Natural killer cell (primary cell): ENCODE data around the gene KYNU. TPM values are rescaled to one million over a fixed set of nuclear protein-coding genes. Genes with fewer than 3 reads are reported as not detected.

Experiments
- ATAC-seq, 3 donors: fragments of 150-1000 bp in 2 of 3; fragments of 200-7000 bp in 1 of 3; cut with Tn5 transposase; 1 replicate in 1 of 3; 2 replicates in 2 of 3; pipeline ENCODE4 v1.10.0; 2021; ENCODE audit warnings: mild to moderate bottlenecking in 2 of 3, moderate library complexity in 2 of 3
- DNase-seq, 2 donors: peaks; one replicate each; pipeline versions ENCODE4 v3.0.0 to v3.0.0-alpha.2; 2013 to 2021; ENCODE audit warnings: mixed read lengths in 1 of 2
- H3K27ac ChIP-seq: one replicate; pipeline ENCODE4 v1.5.1; 2013; ENCODE audit warnings: mild to moderate bottlenecking, low read length
- H3K27me3 ChIP-seq: one replicate; pipeline ENCODE4 v1.6.1; 2013; ENCODE audit warnings: low read length; ENCODE audit not compliant: control insufficient read depth, insufficient read depth
- H3K36me3 ChIP-seq: one replicate; pipeline ENCODE4 v1.6.1; 2013; ENCODE audit warnings: low read length; ENCODE audit not compliant: control insufficient read depth, insufficient read depth
- H3K4me1 ChIP-seq: one replicate; pipeline ENCODE4 v1.6.1; 2013; ENCODE audit warnings: low read length; ENCODE audit not compliant: control insufficient read depth, insufficient read depth
- H3K4me3 ChIP-seq: one replicate; pipeline ENCODE4 v1.5.1; 2013; ENCODE audit warnings: low read length
- H3K9me3 ChIP-seq: one replicate; pipeline ENCODE4 v1.6.1; 2013; ENCODE audit warnings: low read length; ENCODE audit not compliant: control insufficient read depth, insufficient read depth
- H3K27ac Mint-ChIP-seq, 2 donors: one replicate each; pipeline ENCODE4 v1.8.0; 2022; ENCODE audit warnings: mild to moderate bottlenecking in 2 of 2, mixed read lengths in 2 of 2, moderate library complexity in 1 of 2
- H3K27me3 Mint-ChIP-seq, 2 donors: one replicate each; pipeline ENCODE4 v1.8.0; 2022; ENCODE audit warnings: low read depth in 2 of 2, mixed read lengths in 2 of 2
- H3K36me3 Mint-ChIP-seq: one replicate; pipeline ENCODE4 v1.8.0; 2022; ENCODE audit warnings: mixed read lengths
- H3K4me1 Mint-ChIP-seq, 2 donors: one replicate each; pipeline ENCODE4 v1.8.0; 2022; ENCODE audit warnings: mixed read lengths in 2 of 2
- H3K4me3 Mint-ChIP-seq: one replicate; pipeline ENCODE4 v1.8.0; 2022; ENCODE audit warnings: mild to moderate bottlenecking, moderate library complexity, mixed read lengths
- H3K9me3 Mint-ChIP-seq, 2 donors: one replicate each; pipeline ENCODE4 v1.8.0; 2022; ENCODE audit warnings: mixed read lengths in 2 of 2
- WGBS: methylation state at CpG from one replicate; pipeline ENCODE4 v1.1.7; 2013; ENCODE audit warnings: missing lambda C conversion rate; ENCODE audit not compliant: insufficient coverage; 5-methylcytosine and 5-hydroxymethylcytosine counted together
- intact Hi-C: fragments of 100-400 bp; cut with micrococcal nuclease; formaldehyde crosslinking; loops from one replicate; pipeline ENCODE4 v1.14.2; 2022
- total RNA-seq, 4 donors: library from RNA; stranded (reverse); fragments of 120-200 nt in 1 of 4; gene quantifications; one replicate each; pipeline versions ENCODE4 v1.2.3 to v1.2.4, GENCODE V29; 2013 to 2022
- TF ChIP-seq, protein P1 (sequence below): fragments of 200-600 bp; IDR thresholded peaks from one replicate; pipeline ENCODE4 v1.8.0; 2022; ENCODE audit warnings: antibody characterized with exemption

The KYNU gene
- total RNA-seq, 3 donors from 2014 or later (not counting 1 experiment from before 2014, with no cell fraction given): 0.82 to 3.6 (median 3.3) TPM

GRCh38 chr2:142973160-142973821, 95.8 kb downstream of the KYNU start:
- Mint-ChIP-seq H3K4me1 (no peaks in the 10 kb centered on the region), H3K27me3 (no peaks in the 10 kb centered on the region), H3K9me3 (no peaks in the 10 kb centered on the region), H3K27ac (no peak overlapping the region), H3K4me3 (no peak overlapping the region), H3K36me3 (no peaks in the 10 kb centered on the region)
- Histone ChIP-seq H3K4me1 (no peaks in the 10 kb centered on the region), H3K27ac (no peak overlapping the region), H3K9me3 (no peaks in the 10 kb centered on the region), H3K4me3 (no peak overlapping the region), H3K27me3 (no peaks in the 10 kb centered on the region), H3K36me3 (no peaks in the 10 kb centered on the region)
- intact Hi-C loops: no loop called here
- no peak for ATAC-seq
- 93% methylated on average over 3 of the region's 4 CpGs for WGBS
- DNase-seq: no peak
- TF ChIP-seq, protein P1, sequence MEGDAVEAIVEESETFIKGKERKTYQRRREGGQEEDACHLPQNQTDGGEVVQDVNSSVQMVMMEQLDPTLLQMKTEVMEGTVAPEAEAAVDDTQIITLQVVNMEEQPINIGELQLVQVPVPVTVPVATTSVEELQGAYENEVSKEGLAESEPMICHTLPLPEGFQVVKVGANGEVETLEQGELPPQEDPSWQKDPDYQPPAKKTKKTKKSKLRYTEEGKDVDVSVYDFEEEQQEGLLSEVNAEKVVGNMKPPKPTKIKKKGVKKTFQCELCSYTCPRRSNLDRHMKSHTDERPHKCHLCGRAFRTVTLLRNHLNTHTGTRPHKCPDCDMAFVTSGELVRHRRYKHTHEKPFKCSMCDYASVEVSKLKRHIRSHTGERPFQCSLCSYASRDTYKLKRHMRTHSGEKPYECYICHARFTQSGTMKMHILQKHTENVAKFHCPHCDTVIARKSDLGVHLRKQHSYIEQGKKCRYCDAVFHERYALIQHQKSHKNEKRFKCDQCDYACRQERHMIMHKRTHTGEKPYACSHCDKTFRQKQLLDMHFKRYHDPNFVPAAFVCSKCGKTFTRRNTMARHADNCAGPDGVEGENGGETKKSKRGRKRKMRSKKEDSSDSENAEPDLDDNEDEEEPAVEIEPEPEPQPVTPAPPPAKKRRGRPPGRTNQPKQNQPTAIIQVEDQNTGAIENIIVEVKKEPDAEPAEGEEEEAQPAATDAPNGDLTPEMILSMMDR: no peak

DNA sequence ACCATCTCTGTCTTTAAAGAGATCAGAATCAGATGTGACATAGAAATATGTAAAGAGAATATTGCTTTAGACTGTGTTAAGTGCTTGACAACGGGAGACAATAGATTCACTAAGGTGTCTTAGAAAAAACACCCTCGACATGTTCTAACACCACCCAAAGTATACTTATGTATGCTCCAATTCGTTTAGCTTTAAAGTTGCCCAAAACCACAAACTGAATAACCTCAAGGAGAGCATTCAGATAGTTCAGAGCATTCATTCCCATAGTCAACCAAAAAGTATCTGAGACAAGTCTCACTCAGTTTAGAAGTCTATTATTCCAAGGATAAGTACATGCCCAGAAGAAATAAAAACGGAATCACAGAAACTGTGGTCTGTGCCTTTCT, 96.4 kb downstream of the KYNU start:
- intact Hi-C loops: no loop called here
- no peaks in the 10 kb centered on the region for H3K4me1 ChIP-seq
- no peaks in the 10 kb centered on the region for H3K27me3 ChIP-seq
- no peak overlapping the region for H3K27ac ChIP-seq
- Mint-ChIP-seq H3K36me3 (no peaks in the 10 kb centered on the region), H3K4me1 (no peaks in the 10 kb centered on the region), H3K27ac (no peak overlapping the region), H3K27me3 (no peaks in the 10 kb centered on the region), H3K9me3 (no peaks in the 10 kb centered on the region), H3K4me3 (no peak overlapping the region)
- no peak overlapping the region for H3K4me3 ChIP-seq
- WGBS: 18% methylated on average over 3 of the region's 4 CpGs
- TF ChIP-seq, protein P1: no peak
- ATAC-seq (no peak), DNase-seq (no peak)
- no peaks in the 10 kb centered on the region for H3K36me3 ChIP-seq
- no peaks in the 10 kb centered on the region for H3K9me3 ChIP-seq

DNA sequence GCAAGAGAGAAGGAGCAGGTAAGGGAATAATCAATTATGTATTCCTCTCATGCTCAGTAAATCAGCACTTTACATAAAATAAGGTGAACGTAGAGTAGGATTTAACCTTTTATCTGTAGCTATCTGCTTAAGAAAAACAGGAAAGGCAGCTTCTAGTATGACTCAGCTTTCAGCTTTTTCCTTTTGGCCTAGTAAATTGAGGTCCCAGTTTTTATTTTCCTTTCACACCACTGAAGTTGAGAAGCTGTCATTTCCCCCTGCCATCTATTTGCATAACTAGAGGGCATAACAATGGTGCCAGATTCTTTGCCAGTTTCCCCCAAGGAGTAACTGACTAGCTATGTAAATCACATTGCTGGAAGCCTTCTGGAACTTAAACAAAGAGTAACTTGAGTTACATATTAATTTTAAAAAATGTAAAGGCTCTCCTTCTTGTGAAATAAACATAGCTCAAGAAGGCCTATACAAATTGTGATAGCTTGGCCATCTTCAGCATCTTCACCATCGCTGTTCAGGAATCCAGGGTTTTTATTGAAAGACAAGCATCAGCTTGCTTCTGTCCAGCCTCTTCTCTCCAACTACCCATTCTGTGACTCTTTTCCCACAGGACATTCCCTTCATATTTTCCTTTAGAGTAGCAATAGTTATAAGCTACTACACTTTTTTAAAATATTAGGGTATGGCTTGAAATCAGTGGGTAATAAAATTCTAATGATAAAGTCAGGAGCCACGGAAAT, 97.0 kb downstream of the KYNU start:
- Histone ChIP-seq H3K9me3 (no peaks in the 10 kb centered on the region), H3K4me1 (no peaks in the 10 kb centered on the region), H3K27ac (no peak overlapping the region), H3K4me3 (no peak overlapping the region), H3K27me3 (no peaks in the 10 kb centered on the region), H3K36me3 (no peaks in the 10 kb centered on the region)
- DNase-seq (no peak), ATAC-seq (no peak)
- WGBS: 63% methylated on average over 3 of the region's 3 CpGs
- intact Hi-C loops: no loop called here
- no peak overlapping the region for H3K4me3 Mint-ChIP-seq
- TF ChIP-seq, protein P1: no peak
- H3K4me1 Mint-ChIP-seq: no peaks in the 10 kb centered on the region
- no peaks in the 10 kb centered on the region for H3K36me3 Mint-ChIP-seq
- H3K27me3 Mint-ChIP-seq: no peaks in the 10 kb centered on the region
- H3K27ac Mint-ChIP-seq: no peak overlapping the region
- no peaks in the 10 kb centered on the region for H3K9me3 Mint-ChIP-seq
